ELF-1 (cell line): ENCODE data around the gene GNA15.
"Not testable (repeated sequence)": the region's sequence is repeated elsewhere in the genome, so short reads cannot be mapped to it uniquely, and the experiment has no call there.

Source experiments
- DNase-seq: peaks from one replicate; pipeline ENCODE4 v3.0.0-alpha.2; 2016; ENCODE audit warnings: low read depth, low spot score

GNA15 gene

GRCh38 chr19:3135961-3136683 lies at the start of gene GNA15:
Gene GNA15, plus strand, starts transcription at chr19:3136033. Its CDS starts 418 bp downstream, at chr19:3136451.
- no peak for DNase-seq

- no peak for DNase-seq
Observed at GRCh38 chr19:3087769-3088168, 48.1 kb upstream of the GNA15 start.

- not testable (repeated sequence) for DNase-seq
Observed at GRCh38 chr19:3089299-3089855, 46.5 kb upstream of the GNA15 start.

- no peak for DNase-seq
Observed at GRCh38 chr19:3094601-3095440, 41.0 kb upstream of the GNA15 start.

- peak; percentile 85 for DNase-seq
Observed at GRCh38 chr19:3095441-3096191, 40.2 kb upstream of the GNA15 start.

- no peak for DNase-seq
Observed at GRCh38 chr19:3096267-3096901, 39.4 kb upstream of the GNA15 start.

- no peak for DNase-seq
Observed at GRCh38 chr19:3096902-3097326, 38.9 kb upstream of the GNA15 start.

GRCh38 chr19:3097442-3097871 lies 38.4 kb upstream of the GNA15 start:
- no peak for DNase-seq

GRCh38 chr19:3098141-3098514 lies 37.7 kb upstream of the GNA15 start:
- no peak for DNase-seq

- no peak for DNase-seq
Observed at GRCh38 chr19:3098515-3099346, 37.1 kb upstream of the GNA15 start.

GRCh38 chr19:3099347-3100145 lies 36.3 kb upstream of the GNA15 start:
- DNase-seq, result no peak

- no peak for DNase-seq
Observed at GRCh38 chr19:3100331-3100730, 35.5 kb upstream of the GNA15 start.

- DNase-seq, result no peak
Observed at GRCh38 chr19:3100747-3101730, 34.8 kb upstream of the GNA15 start.

- DNase-seq, result no peak
Observed at GRCh38 chr19:3102239-3103140, 33.3 kb upstream of the GNA15 start.

- no peak for DNase-seq
Observed at GRCh38 chr19:3104708-3104983, 31.2 kb upstream of the GNA15 start.

GRCh38 chr19:3105641-3106508 lies 30.0 kb upstream of the GNA15 start:
- DNase-seq, result no peak
